Loucy (cell line): ENCODE data around the gene CDK5.
"Not testable (repeated sequence)": the region's sequence is repeated elsewhere in the genome, so short reads cannot be mapped to it uniquely, and the experiment has no call there.

Experiments
- H2AFZ ChIP-seq: fragments of 200-600 bp; sonication (generic); 2 replicates; pipeline ENCODE4 v1.6.0; 2016; ENCODE audit warnings: antibody characterized with exemption, mild to moderate bottlenecking, low read length, moderate library complexity
- H3F3A ChIP-seq: fragments of 200-600 bp; 2 replicates; pipeline ENCODE4 v1.6.0; 2016; ENCODE audit warnings: antibody characterized with exemption, low read depth, mild to moderate bottlenecking
- H3K27me3 ChIP-seq: fragments of 200-600 bp; sonication (generic); 2 replicates; pipeline ENCODE4 v1.6.1; 2014; ENCODE audit warnings: low read length, mild to moderate bottlenecking; ENCODE audit not compliant: insufficient read depth, poor library complexity, severe bottlenecking
- H3K36me3 ChIP-seq: fragments of 200-600 bp; sonication (generic); 2 replicates; pipeline ENCODE4 v1.6.1; 2016; ENCODE audit warnings: low read length; ENCODE audit not compliant: insufficient read depth
- H3K4me1 ChIP-seq: fragments of 200-600 bp; sonication (generic); 2 replicates; pipeline ENCODE4 v1.5.1; 2014; ENCODE audit warnings: low read length, mild to moderate bottlenecking; ENCODE audit not compliant: insufficient read depth, poor library complexity, severe bottlenecking
- H3K4me2 ChIP-seq: fragments of 200-600 bp; sonication (generic); 2 replicates; pipeline ENCODE4 v1.6.0; 2014; ENCODE audit warnings: antibody characterized with exemption, low read length, low read depth, mild to moderate bottlenecking; ENCODE audit not compliant: poor library complexity, severe bottlenecking
- H3K4me3 ChIP-seq: fragments of 200-600 bp; sonication (generic); 2 replicates; pipeline ENCODE4 v1.5.1; 2014; ENCODE audit warnings: low read length, mild to moderate bottlenecking, mixed read lengths; ENCODE audit not compliant: poor library complexity, severe bottlenecking
- H3K79me2 ChIP-seq: fragments of 200-600 bp; sonication (generic); 2 replicates; pipeline ENCODE4 v1.6.1; 2014; ENCODE audit warnings: low read length; ENCODE audit not compliant: insufficient read depth
- H3K9ac ChIP-seq: fragments of 200-600 bp; sonication (generic); 2 replicates; pipeline ENCODE4 v1.6.0; 2014; ENCODE audit warnings: mild to moderate bottlenecking, low read depth, low read length, moderate library complexity; ENCODE audit not compliant: poor library complexity, severe bottlenecking
- H3K9me2 ChIP-seq: fragments of 200-600 bp; sonication (generic); replicated peaks from 2 replicates; pipeline ENCODE4 v1.6.1; 2016; ENCODE audit warnings: low read depth, low read length, mixed read lengths
- H3K9me3 ChIP-seq: fragments of 200-600 bp; sonication (generic); 2 replicates; pipeline ENCODE4 v1.6.1; 2014; ENCODE audit warnings: mild to moderate bottlenecking, antibody characterized with exemption, low read length, low read depth; ENCODE audit not compliant: insufficient read depth
- H4K20me1 ChIP-seq: fragments of 200-600 bp; sonication (generic); 2 replicates; pipeline ENCODE4 v1.6.0; 2014; ENCODE audit warnings: antibody characterized with exemption, low read length, mild to moderate bottlenecking; ENCODE audit not compliant: insufficient read depth, poor library complexity, severe bottlenecking
- EZH2phosphoT487 ChIP-seq: fragments of 200-600 bp; IDR thresholded peaks from 2 replicates; pipeline ENCODE4 v1.6.1; 2018; ENCODE audit warnings: antibody characterized with exemption, mild to moderate bottlenecking, moderate library complexity, borderline replicate concordance
- TF ChIP-seq, protein P1 (sequence below): fragments of 200-600 bp; sonication (generic); conservative IDR thresholded peaks from 2 replicates; pipeline ENCODE4 v1.5.1; 2014; ENCODE audit warnings: mild to moderate bottlenecking, antibody characterized with exemption, low read length

CDK5 gene

DNA sequence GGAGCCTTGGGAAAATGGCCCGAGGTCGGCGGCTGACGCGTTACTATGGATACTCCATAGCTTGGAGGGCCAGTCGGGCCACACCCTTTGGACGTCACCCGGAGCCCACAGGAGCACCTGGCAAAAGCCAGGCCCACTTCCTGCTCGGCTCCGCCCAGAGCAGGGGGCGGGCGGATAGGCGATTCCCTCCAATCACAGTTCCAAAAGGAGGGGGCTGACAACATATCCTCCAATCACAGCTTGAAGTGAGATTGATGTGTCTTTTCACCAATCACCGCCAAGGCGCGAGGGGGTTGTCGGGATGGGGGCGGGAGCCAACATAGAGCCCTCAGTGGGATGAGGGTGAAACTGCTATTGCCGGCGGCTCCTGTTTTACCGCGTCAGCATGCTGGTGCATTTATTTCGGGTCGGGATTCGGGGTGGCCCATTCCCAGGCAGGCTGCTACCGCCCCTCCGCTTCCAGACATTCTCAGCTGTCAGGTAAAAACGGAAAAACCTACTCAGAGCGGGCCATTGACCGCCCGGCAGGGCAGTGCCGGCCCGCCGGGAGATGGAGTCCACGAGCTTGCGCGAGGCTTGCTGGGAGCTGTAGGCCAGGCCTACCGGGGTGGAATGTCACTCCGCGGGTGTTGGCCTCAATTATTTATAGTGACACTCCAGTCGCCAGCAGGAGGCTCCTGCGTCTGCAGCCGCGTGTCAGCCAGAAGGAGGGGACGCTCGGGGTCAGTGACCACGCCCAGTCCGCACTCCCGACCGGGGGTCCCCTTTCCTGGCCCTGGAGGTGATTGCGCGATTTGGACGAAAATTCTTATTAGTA lies 29.4 kb downstream of the CDK5 start, which contains the start of gene ABCB8:
ABCB8 (plus strand) TSS at position 320 of the 817 bp plus-strand sequence; CDS start at position 386, 66 bp downstream.
- Histone ChIP-seq H3F3A (no peaks in the 10 kb centered on the region), H3K27me3 (no peaks in the 10 kb centered on the region), H3K79me2 (peaks cover 6% of the 10 kb centered on the region; the same call in 1 of the 2 replicates), H4K20me1 (no peaks in the 10 kb centered on the region), H3K9me3 (no peaks in the 10 kb centered on the region), H2AFZ (peak within 1 kb of the TSS; percentile 94), H3K9ac (peak within 1 kb of the TSS; percentile 85), H3K4me3 (peak within 1 kb of the TSS; percentile 82), H3K4me2 (peak within 1 kb of the TSS; percentile 98), H3K4me1 (peaks cover 9% of the 10 kb centered on the region), H3K9me2 (no peaks in the 10 kb centered on the region), H3K36me3 (no peaks in the 10 kb centered on the region)
- TF ChIP-seq, protein P1, sequence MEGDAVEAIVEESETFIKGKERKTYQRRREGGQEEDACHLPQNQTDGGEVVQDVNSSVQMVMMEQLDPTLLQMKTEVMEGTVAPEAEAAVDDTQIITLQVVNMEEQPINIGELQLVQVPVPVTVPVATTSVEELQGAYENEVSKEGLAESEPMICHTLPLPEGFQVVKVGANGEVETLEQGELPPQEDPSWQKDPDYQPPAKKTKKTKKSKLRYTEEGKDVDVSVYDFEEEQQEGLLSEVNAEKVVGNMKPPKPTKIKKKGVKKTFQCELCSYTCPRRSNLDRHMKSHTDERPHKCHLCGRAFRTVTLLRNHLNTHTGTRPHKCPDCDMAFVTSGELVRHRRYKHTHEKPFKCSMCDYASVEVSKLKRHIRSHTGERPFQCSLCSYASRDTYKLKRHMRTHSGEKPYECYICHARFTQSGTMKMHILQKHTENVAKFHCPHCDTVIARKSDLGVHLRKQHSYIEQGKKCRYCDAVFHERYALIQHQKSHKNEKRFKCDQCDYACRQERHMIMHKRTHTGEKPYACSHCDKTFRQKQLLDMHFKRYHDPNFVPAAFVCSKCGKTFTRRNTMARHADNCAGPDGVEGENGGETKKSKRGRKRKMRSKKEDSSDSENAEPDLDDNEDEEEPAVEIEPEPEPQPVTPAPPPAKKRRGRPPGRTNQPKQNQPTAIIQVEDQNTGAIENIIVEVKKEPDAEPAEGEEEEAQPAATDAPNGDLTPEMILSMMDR = peak; percentile 60
- no peak for TF ChIP-seq EZH2phosphoT487

DNA sequence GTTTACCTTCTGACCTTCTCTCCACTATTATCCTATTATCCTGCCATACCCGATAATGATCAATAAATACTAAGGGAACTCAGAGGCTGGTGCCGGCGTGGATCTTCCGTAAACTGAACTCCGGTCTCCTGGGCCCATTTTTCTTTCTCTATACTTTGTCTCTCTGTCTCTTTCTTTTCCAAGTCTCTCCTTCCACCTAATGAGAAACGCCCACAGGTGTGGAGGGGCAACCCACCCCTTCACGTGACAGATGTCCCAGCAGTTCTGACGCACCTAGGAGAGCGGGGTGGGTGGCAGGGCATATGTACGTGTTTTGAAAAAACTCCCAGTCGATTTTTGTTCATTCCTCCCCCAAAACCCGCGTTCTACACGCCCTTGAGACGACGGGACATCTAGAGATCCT lies 30.0 kb downstream of the CDK5 start:
- H3K79me2 ChIP-seq, H3F3A ChIP-seq, H4K20me1 ChIP-seq, H3K9ac ChIP-seq, H3K4me1 ChIP-seq, H3K27me3 ChIP-seq, H3K9me2 ChIP-seq, H3K36me3 ChIP-seq, H3K9me3 ChIP-seq: not testable (repeated sequence)
- Histone ChIP-seq H2AFZ (peak overlapping the region; percentile 80), H3K4me3 (peak overlapping the region; percentile 82), H3K4me2 (peak overlapping the region; percentile 71)

DNA sequence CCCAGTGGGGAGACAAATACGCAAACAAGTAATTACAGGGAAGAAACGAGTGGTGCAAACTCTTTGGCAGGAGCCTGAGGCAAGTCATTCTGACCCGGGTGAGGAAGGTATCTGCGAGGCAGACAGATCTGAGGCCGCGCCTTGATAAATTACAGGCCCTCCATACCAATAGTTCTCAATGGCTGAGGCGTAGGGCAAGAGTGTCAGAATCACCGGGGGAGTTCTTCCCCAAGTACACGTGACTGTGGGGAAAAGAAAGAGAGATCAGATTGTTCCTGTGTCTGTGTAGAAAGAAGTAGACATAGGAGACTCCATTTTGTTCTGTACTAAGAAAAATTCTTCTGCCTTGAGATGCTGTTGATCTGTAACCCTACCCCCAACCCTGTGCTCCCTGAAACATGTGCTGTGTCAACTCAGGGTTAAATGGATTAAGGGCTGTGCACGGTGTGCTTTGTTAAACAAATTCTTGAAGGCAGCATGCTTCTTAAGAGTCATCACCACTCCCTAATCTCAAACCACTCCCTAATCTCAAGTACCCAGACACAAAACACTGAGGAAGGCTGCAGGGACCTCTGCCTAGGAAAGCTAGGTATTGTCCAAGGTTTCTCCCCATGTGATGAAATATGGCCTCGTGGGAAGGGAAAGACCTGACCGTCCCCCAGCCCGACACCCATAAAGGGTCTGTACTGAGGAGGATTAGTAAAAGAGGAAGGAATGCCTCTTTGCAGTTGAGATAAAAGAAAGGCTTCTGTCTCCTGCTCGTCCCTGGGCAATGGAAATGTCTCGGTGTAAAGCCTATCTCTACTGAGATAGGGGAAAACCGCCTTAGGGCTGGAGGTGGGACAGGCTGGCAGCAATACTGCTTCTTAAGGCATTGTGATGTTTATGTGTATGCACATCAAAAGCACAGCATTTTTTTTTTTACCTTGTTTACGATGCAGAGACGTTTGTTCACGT lies 30.6 kb downstream of the CDK5 start:
- not testable (repeated sequence) for H3K9me3 ChIP-seq, H3K79me2 ChIP-seq, H4K20me1 ChIP-seq, H3F3A ChIP-seq, H3K27me3 ChIP-seq, H3K36me3 ChIP-seq, H3K9ac ChIP-seq, H3K4me1 ChIP-seq, H3K9me2 ChIP-seq
- peak overlapping the region; percentile 82 for H3K4me3 ChIP-seq
- H3K4me2 ChIP-seq = peak overlapping the region; percentile 71
- H2AFZ ChIP-seq = peak overlapping the region; percentile 80; the same call in 1 of the 2 replicates
